ENCODE data around the gene SLC50A1.
A peak's percentile ranks its signal among the peaks of the same experiment; 100 is the strongest.

SLC50A1 gene

DNA sequence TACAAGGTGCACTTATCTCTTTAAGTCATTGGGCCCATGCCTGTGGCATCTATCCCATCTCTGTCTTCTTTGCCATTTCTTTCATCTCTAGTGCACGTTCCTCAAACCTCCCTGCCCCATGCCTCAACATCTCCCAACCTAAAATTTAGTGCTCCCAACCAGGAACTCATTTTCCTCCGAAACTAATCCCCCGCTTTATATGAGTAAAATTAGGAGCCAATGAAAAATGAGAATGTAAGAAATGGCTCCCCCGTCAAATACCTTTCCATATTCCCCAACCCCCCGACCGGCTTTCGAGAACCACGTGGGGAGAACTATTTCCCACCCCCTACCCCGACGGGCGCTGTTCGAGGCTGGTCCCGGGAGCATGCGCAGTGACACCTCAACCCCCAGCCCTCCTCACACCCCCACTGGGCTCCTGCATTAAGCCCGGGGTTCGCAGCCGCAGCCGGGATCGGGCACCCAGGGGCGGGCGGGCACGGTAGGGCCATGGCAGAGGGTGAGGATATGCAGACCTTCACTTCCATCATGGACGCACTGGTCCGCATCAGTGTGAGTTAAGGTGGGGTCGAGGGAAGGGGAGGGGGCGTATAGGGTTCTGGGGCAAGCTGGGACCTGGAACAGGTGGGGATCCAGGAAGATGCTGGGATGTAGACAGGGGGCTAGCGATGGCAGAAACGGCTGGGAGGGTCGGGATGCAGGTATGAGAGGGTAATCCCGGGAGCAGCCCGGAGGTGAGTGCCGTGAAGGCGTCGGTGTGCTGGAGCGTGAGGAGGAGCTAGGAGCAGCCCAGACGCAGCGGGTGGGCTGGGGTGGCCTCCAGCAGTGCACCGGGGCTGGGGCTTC, 38.0 kb downstream of the SLC50A1 start, which contains the start of gene TRIM46 (continued):
- TF ChIP-seq, protein P1, sequence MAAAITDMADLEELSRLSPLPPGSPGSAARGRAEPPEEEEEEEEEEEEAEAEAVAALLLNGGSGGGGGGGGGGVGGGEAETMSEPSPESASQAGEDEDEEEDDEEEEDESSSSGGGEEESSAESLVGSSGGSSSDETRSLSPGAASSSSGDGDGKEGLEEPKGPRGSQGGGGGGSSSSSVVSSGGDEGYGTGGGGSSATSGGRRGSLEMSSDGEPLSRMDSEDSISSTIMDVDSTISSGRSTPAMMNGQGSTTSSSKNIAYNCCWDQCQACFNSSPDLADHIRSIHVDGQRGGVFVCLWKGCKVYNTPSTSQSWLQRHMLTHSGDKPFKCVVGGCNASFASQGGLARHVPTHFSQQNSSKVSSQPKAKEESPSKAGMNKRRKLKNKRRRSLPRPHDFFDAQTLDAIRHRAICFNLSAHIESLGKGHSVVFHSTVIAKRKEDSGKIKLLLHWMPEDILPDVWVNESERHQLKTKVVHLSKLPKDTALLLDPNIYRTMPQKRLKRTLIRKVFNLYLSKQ (tag by site-specific recombination; IDR thresholded peaks at IDR 0.05; ENCODE audit: borderline replicate concordance), result no peak
- TF ChIP-seq SCRT2 (tag by site-specific recombination; IDR thresholded peaks at IDR 0.05), result peak; percentile 80
- TF ChIP-seq ZNF211 (tag by site-specific recombination; IDR thresholded peaks at IDR 0.05; ENCODE audit: low read depth), result no peak
- TF ChIP-seq, protein P2, sequence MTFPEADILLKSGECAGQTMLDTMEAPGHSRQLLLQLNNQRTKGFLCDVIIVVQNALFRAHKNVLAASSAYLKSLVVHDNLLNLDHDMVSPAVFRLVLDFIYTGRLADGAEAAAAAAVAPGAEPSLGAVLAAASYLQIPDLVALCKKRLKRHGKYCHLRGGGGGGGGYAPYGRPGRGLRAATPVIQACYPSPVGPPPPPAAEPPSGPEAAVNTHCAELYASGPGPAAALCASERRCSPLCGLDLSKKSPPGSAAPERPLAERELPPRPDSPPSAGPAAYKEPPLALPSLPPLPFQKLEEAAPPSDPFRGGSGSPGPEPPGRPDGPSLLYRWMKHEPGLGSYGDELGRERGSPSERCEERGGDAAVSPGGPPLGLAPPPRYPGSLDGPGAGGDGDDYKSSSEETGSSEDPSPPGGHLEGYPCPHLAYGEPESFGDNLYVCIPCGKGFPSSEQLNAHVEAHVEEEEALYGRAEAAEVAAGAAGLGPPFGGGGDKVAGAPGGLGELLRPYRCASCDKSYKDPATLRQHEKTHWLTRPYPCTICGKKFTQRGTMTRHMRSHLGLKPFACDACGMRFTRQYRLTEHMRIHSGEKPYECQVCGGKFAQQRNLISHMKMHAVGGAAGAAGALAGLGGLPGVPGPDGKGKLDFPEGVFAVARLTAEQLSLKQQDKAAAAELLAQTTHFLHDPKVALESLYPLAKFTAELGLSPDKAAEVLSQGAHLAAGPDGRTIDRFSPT (tag by site-specific recombination; IDR thresholded peaks at IDR 0.05), result peak; percentile 65; the same call in 1 of the 2 replicates
- TF ChIP-seq PRDM1 (tag by site-specific recombination; IDR thresholded peaks at IDR 0.05), result no peak
- peak; percentile 83 for TF ChIP-seq ZIC2 (tag by site-specific recombination; IDR thresholded peaks at IDR 0.05)
- peak; percentile 41; the same call in 1 of the 2 replicates for TF ChIP-seq ZNF24 (tag by site-specific recombination; IDR thresholded peaks at IDR 0.05)
- TF ChIP-seq, protein P3, sequence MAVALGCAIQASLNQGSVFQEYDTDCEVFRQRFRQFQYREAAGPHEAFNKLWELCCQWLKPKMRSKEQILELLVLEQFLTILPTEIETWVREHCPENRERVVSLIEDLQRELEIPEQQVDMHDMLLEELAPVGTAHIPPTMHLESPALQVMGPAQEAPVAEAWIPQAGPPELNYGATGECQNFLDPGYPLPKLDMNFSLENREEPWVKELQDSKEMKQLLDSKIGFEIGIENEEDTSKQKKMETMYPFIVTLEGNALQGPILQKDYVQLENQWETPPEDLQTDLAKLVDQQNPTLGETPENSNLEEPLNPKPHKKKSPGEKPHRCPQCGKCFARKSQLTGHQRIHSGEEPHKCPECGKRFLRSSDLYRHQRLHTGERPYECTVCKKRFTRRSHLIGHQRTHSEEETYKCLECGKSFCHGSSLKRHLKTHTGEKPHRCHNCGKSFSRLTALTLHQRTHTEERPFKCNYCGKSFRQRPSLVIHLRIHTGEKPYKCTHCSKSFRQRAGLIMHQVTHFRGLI (tag by site-specific recombination; IDR thresholded peaks at IDR 0.05), result peak; percentile 4; the same call in 1 of the 2 replicates
- TF ChIP-seq, protein P4, sequence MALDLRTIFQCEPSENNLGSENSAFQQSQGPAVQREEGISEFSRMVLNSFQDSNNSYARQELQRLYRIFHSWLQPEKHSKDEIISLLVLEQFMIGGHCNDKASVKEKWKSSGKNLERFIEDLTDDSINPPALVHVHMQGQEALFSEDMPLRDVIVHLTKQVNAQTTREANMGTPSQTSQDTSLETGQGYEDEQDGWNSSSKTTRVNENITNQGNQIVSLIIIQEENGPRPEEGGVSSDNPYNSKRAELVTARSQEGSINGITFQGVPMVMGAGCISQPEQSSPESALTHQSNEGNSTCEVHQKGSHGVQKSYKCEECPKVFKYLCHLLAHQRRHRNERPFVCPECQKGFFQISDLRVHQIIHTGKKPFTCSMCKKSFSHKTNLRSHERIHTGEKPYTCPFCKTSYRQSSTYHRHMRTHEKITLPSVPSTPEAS (tag by site-specific recombination; IDR thresholded peaks at IDR 0.05), result 0 out of 2 replicates have a peak, but pooled peaks have one; percentile 1
- TF ChIP-seq ZNF366 (tag by site-specific recombination; conservative IDR thresholded peaks at IDR 0.05), result no peak; the same call in 1 of the 2 replicates
- TF ChIP-seq, protein P5, sequence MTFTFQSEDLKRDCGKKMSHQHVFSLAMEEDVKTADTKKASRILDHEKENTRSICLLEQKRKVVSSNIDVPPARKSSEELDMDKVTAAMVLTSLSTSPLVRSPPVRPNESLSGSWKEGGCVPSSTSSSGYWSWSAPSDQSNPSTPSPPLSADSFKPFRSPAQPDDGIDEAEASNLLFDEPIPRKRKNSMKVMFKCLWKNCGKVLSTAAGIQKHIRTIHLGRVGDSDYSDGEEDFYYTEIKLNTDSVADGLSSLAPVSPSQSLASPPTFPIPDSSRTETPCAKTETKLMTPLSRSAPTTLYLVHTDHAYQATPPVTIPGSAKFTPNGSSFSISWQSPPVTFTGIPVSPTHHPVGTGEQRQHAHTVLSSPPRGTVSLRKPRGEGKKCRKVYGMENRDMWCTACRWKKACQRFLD (tag by site-specific recombination; IDR thresholded peaks at IDR 0.05), result no peak
- TF ChIP-seq KLF7 (tag by site-specific recombination; IDR thresholded peaks at IDR 0.05; ENCODE audit: borderline replicate concordance), result peak; percentile 95; the same call in 1 of the 2 replicates
- no peak for TF ChIP-seq ZNF302 (tag by site-specific recombination; IDR thresholded peaks at IDR 0.05; ENCODE audit: low read depth)
- TF ChIP-seq SP7 (tag by site-specific recombination; IDR thresholded peaks at IDR 0.05), result peak; percentile 56
- TF ChIP-seq TRIM28 (IDR thresholded peaks at IDR 0.05; ENCODE audit: borderline replicate concordance, low read length), result no peak; the same call in 1 of the 2 replicates
- TF ChIP-seq ZNF423 (tag by site-specific recombination; IDR thresholded peaks at IDR 0.05), result peak; percentile 86
- no peak for TF ChIP-seq ZNF624 (tag by site-specific recombination; IDR thresholded peaks at IDR 0.05)
- TF ChIP-seq ZNF544 (tag by site-specific recombination; IDR thresholded peaks at IDR 0.05), result no peak
- TF ChIP-seq GFI1B (tag by site-specific recombination; IDR thresholded peaks at IDR 0.05), result no peak
- no peak for TF ChIP-seq ZNF549 (tag by site-specific recombination; IDR thresholded peaks at IDR 0.05)
- TF ChIP-seq ZBTB20 (tag by site-specific recombination; IDR thresholded peaks at IDR 0.05), result peak; percentile 75
- TF ChIP-seq KLF9 (tag by site-specific recombination; IDR thresholded peaks at IDR 0.05; ENCODE audit: low read depth), result 0 out of 2 replicates have a peak, but pooled peaks have one; percentile 24
- TF ChIP-seq OSR2 (tag by site-specific recombination; IDR thresholded peaks at IDR 0.05), result no peak; the same call in 1 of the 2 replicates
- TF ChIP-seq ZNF266 (tag by site-specific recombination; IDR thresholded peaks at IDR 0.05; ENCODE audit: low read depth), result no peak
- TF ChIP-seq ZNF274 (IDR thresholded peaks at IDR 0.05; ENCODE audit: low read length), result no peak
- TF ChIP-seq ZNF274 (tag by site-specific recombination; IDR thresholded peaks at IDR 0.05; ENCODE audit: borderline replicate concordance), result no peak
- TF ChIP-seq GLIS1 (tag by site-specific recombination; IDR thresholded peaks at IDR 0.05), result peak; percentile 98
- no peak for TF ChIP-seq ZNF561 (tag by site-specific recombination; IDR thresholded peaks at IDR 0.05; ENCODE audit: borderline replicate concordance)
- no peak for TF ChIP-seq ZNF112 (tag by site-specific recombination; IDR thresholded peaks at IDR 0.05)
- no peak for TF ChIP-seq ZNF174 (tag by site-specific recombination; IDR thresholded peaks at IDR 0.05)
- TF ChIP-seq ZSCAN16 (tag by site-specific recombination; IDR thresholded peaks at IDR 0.05), result no peak
- TF ChIP-seq, protein P6, sequence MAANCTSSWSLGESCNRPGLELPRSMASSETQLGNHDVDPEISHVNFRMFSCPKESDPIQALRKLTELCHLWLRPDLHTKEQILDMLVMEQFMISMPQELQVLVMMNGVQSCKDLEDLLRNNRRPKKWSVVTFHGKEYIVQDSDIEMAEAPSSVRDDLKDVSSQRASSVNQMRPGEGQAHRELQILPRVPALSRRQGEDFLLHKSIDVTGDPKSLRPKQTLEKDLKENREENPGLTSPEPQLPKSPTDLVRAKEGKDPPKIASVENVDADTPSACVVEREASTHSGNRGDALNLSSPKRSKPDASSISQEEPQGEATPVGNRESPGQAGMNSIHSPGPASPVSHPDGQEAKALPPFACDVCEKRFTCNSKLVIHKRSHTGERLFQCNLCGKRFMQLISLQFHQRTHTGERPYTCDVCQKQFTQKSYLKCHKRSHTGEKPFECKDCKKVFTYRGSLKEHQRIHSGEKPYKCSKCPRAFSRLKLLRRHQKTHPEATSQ (tag by site-specific recombination; IDR thresholded peaks at IDR 0.05), result no peak

All from HEK293 (cell line).